ENCODE results near the gene OTULIN. TPM values are rescaled to one million over a fixed set of nuclear protein-coding genes. Genes with fewer than 3 reads are reported as not detected.

OTULIN gene
- total RNA-seq, 2 experiments from 2014 or later: 82.7 to 86.6 TPM

DNA sequence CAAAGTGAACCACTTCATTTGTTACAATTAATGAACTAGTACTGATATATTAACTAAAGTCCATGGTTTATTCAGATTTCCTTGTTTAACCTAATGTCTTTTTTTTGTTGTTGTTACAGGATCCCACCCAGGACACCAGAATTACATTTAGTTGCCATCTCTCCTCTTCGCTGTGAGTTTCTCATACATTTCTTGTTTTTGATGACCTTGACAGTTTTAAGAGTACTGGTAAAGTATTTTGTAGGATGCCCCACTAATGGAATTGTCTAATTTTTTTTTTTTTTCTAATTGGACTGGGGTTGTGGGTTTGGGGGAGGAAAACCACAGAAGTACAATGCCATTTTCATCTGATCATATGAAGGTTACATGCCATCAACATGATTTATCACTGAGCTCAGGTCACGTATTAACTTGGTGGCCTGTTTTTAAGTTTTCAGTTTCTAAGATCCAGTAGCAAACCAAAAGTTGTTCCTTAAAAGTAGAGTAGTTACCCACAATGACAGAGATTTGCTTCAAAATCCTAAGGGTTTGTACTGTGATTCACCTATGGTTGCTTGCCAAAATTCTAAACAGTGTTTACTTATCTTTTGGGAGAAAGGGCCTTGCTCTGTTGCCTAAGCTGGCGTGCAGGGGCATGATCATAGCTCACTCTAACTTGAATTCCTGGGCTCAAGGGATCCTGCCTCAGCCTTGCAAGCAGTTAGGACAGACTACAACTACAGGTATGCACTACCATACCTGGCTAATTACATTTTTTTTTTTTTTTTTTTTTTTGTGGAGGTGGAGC lies 4.5 kb upstream of the OTULIN start:
- Mint-ChIP-seq H3K27ac (peak overlapping the region; percentile 13), H3K4me1 (peaks cover 40% of the 10 kb centered on the region), H3K27me3 (no peaks in the 10 kb centered on the region), H3K9me3 (peaks cover 3% of the 10 kb centered on the region), H3K36me3 (peaks cover 20% of the 10 kb centered on the region), H3K4me3 (no peak overlapping the region)
- POLR2A ChIA-PET: interaction anchor here (0.6 kb wide), 1 partner anchor 302 kb away, joined by 3 read pairs; no protein-coding TSS in a partner anchor
- DNase-seq: no peak
- no peak for ATAC-seq (ENCODE audit: low read depth)

DNA sequence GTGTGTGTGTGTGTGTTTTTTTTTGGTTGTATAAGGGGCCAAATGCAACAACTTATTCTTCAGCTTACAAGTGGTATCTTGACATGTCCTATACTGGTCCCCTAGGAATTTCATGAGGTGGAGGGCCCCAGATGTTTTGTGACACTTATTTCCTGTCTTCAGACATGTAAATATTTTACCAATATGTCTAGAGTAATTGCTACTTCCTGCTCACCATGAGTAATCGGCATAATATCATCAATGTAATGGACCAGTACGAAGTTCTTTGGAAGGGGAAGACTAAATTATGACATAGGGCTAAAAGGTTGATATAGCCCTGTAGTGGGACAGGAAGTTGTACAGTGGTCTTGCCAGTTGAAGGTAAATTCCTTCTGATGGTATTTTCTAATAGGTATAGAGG lies 3.7 kb upstream of the OTULIN start:
- no peaks in the 10 kb centered on the region for H3K27me3 Mint-ChIP-seq
- H3K9me3 Mint-ChIP-seq: peaks cover 3% of the 10 kb centered on the region
- H3K27ac Mint-ChIP-seq: peak overlapping the region; percentile 50
- peaks cover 37% of the 10 kb centered on the region for H3K4me1 Mint-ChIP-seq
- no peak overlapping the region for H3K4me3 Mint-ChIP-seq
- peaks cover 20% of the 10 kb centered on the region for H3K36me3 Mint-ChIP-seq
- DNase-seq (no peak), ATAC-seq (ENCODE audit: low read depth) (no peak)
- POLR2A ChIA-PET: interaction anchor here (0.6 kb wide), 1 partner anchor 303 kb away, joined by 3 read pairs; no protein-coding TSS in a partner anchor

DNA sequence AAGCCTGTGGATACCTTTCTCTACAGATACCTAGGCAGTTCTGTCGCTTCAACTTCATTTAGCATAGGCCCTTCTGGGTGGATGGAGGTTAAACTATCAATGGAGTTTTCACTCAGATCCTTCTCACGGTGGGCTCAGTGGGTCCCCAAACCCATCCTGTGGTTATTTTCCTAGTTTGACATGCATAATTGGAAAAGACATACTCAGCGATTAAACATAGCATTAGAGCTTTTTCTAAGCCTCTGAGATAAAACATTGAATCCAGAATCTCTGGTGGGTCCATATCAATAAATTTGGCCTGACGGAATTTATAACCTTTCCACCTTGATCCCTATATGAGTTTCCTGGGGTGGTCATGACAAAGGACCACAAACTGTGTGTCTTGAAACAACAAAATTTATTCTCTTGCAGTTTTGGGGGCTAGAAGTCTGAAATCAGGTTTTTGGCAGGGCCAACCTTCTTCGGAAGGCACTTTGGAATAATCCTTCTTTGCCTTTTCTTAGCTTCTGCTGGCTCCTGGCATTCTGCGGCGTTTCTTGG lies 1.7 kb upstream of the OTULIN start:
- Mint-ChIP-seq H3K4me1 (peaks cover 49% of the 10 kb centered on the region), H3K4me3 (peak overlapping the region; percentile 94), H3K27me3 (no peaks in the 10 kb centered on the region), H3K9me3 (peaks cover 3% of the 10 kb centered on the region), H3K36me3 (peaks cover 25% of the 10 kb centered on the region), H3K27ac (peak overlapping the region; percentile 99)
- ATAC-seq (ENCODE audit: low read depth) (no peak), DNase-seq (no peak)
- POLR2A ChIA-PET: no interaction called here

DNA sequence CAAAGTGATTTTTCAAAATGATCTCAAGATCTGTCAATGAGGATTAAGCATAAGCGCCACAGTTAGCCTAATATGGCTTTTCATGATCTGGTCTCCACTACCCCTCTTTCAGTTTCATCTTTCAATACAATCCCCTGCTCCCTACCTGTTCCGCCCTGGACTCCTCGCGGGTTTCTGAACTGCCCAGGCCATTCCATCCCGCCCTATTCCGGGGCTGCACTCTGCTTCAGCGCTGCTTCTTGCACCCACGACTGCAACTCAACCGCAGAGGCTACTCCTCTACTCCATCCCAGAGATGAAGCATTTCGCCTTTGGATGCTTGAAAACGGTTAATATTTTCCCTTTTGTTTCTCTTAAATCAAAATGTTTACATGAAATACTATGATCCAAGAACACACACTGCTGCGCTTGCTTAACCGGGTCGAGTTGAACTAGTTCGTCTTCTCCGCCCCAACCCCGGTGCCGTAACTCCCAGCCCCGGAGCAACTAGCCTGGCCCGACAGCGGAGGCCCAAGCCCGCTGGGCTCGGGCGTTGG lies 716 bp upstream of the OTULIN start:
- DNase-seq: no peak

DNA sequence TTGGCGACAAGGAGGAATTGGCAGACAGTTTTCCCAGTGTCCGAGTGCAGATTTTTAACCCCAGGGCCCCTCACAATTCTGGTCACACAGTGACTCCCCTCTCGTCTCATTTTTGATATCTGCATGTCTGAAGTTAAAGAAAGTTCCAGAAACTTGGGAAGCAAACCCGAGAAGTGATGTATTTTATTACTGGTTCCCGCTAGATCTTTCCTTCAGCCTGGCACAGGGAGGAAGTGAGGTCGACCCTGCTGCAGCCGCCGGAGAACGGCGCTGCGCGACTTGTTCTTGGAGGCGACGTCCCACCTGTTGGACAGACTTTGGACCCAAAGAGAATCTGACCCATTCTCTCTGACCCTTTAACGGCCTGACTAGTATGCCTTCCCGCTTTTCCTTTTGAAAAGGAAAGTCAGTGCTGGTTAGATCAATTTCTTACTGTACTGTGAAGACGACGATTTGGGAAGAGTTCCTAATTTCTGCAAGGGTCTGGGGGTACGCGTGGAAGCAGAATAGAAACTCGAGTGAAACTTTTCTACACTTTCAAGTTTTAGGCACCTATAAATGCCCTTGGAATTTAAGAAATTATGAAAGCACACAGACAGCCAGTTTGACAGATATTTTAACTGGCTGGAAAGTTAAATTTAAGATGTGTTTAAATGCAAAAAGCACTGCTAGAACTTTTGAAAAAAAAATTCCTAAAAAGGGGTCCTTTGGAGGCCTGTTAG lies 744 bp downstream of the OTULIN start:
- peaks cover 23% of the 10 kb centered on the region for H3K36me3 Mint-ChIP-seq
- ATAC-seq (ENCODE audit: low read depth) (no peak), DNase-seq (no peak)
- POLR2A ChIA-PET: interaction anchor here (1.0 to 1.4 kb wide), 2 partner anchors 9 to 12 kb away, joined by 3 read pairs; no protein-coding TSS in a partner anchor
- H3K27me3 Mint-ChIP-seq: no peaks in the 10 kb centered on the region
- H3K4me1 Mint-ChIP-seq: peaks cover 57% of the 10 kb centered on the region
- H3K9me3 Mint-ChIP-seq: peaks cover 1% of the 10 kb centered on the region
- H3K4me3 Mint-ChIP-seq: peak overlapping the region; percentile 96
- peak overlapping the region; percentile 90 for H3K27ac Mint-ChIP-seq

More for the DNA sequence above, 716 bp upstream of the OTULIN start:
- Mint-ChIP-seq H3K4me3 (peak overlapping the region; percentile 94), H3K9me3 (peaks cover 3% of the 10 kb centered on the region), H3K27ac (peak overlapping the region; percentile 99), H3K36me3 (peaks cover 28% of the 10 kb centered on the region), H3K4me1 (peaks cover 58% of the 10 kb centered on the region), H3K27me3 (no peaks in the 10 kb centered on the region)
- POLR2A ChIA-PET: interaction anchor here (0.6 to 1.4 kb wide), 4 partner anchors 10 to 298 kb away, joined by 3 read pairs; no protein-coding TSS in a partner anchor
- peak; percentile 5 for ATAC-seq (ENCODE audit: low read depth)

DNA sequence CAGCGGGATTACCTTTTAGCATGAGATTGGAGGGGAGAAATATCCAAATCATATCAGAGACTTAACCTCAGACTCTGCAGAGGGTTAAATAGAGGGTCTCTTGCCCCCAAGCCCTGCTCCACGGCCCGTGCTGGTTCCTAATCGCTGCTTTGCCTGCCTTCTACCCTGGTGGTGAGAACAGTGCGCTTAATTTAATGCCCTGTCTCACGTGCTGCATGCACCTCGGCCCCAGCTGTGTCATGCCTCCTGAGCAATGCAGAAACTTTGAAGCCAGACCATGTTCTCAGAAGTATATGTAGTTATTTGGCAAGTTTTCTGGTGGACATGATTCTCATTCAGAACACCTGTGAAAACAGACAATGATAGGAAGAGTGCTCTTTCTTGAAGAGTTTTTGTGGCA lies 1.4 kb downstream of the OTULIN start:
- H3K27ac Mint-ChIP-seq: peak overlapping the region; percentile 75
- DNase-seq (peak; percentile 47), ATAC-seq (ENCODE audit: low read depth) (peak; percentile 25)
- peaks cover 20% of the 10 kb centered on the region for H3K36me3 Mint-ChIP-seq
- no peaks in the 10 kb centered on the region for H3K9me3 Mint-ChIP-seq
- peaks cover 53% of the 10 kb centered on the region for H3K4me1 Mint-ChIP-seq
- POLR2A ChIA-PET: interaction anchor here (1.0 to 1.3 kb wide), 4 partner anchors 9 to 72 kb away, joined by 3 to 4 read pairs (median 3); no protein-coding TSS in a partner anchor
- H3K4me3 Mint-ChIP-seq: peak overlapping the region; percentile 96
- no peaks in the 10 kb centered on the region for H3K27me3 Mint-ChIP-seq

DNA sequence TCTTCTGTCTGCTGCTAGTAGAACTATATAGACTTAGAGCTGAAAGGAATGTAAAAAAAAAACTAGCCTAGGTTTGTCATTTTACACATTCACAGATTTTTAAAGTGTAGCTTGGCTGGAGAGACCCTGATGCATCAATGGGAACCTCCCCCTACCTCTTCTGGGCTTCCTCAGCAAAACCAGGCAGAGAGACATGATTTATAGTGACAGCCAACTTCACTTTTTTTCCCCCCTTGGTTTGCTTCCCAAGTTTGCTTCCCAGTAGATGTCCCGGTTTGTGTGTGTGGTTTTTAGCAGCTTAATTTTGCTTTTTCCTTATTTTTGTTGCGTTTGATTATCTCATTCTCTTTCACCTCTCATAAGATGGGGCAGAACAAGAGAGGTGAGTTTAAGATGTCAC lies 1.8 kb downstream of the OTULIN start:
- ATAC-seq (ENCODE audit: low read depth) (no peak), DNase-seq (no peak)
- Mint-ChIP-seq H3K4me1 (peaks cover 53% of the 10 kb centered on the region), H3K27ac (peak overlapping the region; percentile 75), H3K9me3 (no peaks in the 10 kb centered on the region), H3K27me3 (no peaks in the 10 kb centered on the region), H3K36me3 (peaks cover 20% of the 10 kb centered on the region), H3K4me3 (peak overlapping the region; percentile 96)
- POLR2A ChIA-PET: interaction anchor here (0.7 to 1.3 kb wide), 5 partner anchors 9 to 326 kb away, joined by 3 to 4 read pairs (median 3); no protein-coding TSS in a partner anchor

DNA sequence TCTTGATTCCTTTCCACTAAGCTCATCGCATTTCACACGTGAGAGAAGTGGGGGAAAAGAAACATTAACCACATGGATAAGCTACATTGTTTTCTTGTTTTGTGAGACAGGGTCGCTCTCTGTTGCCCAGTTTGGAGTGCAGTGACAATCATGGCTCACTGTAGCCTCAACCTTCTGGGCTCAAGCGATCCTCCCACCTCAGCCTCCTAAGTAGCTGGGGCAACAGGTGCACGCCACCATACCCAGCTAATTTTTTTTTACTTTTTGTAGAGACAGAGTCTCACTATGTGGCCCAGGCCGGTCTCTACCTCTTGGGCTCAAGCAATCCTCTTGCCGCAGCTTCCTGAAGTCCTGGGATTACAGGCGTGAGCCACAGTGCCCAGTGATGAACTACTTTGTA lies 2.8 kb downstream of the OTULIN start:
- H3K4me1 Mint-ChIP-seq: peaks cover 57% of the 10 kb centered on the region
- peaks cover 23% of the 10 kb centered on the region for H3K36me3 Mint-ChIP-seq
- POLR2A ChIA-PET: interaction anchor here (0.7 to 1.6 kb wide), 5 partner anchors 13 to 325 kb away, joined by 3 to 7 read pairs (median 3); no protein-coding TSS in a partner anchor
- peak overlapping the region; percentile 96 for H3K4me3 Mint-ChIP-seq
- no peaks in the 10 kb centered on the region for H3K27me3 Mint-ChIP-seq
- ATAC-seq (ENCODE audit: low read depth) (no peak), DNase-seq (no peak)
- no peaks in the 10 kb centered on the region for H3K9me3 Mint-ChIP-seq
- peak overlapping the region; percentile 91 for H3K27ac Mint-ChIP-seq

DNA sequence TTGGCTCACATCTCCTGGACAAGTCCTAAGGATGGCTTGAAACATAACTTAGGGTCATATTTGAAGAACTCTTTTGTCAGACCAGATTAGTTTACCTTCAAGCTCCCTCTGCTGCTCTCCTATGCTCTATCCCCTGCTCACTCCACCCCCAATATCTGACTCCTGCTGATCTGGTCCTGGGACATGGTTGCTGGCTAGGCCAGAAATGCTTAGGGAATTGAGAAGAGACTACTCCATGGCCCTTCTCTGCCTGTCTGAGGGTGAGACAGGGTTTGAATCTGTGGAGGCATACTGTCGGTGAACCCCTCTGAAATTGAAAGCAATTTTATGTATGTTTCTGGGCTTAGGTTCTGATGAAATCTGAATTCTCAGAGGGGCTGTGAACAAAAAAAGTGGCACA lies 3.3 kb downstream of the OTULIN start:
- DNase-seq (no peak), ATAC-seq (ENCODE audit: low read depth) (no peak)
- POLR2A ChIA-PET: interaction anchor here (1.1 to 1.6 kb wide), 2 partner anchors 17 to 254 kb away, joined by 5 to 7 read pairs; no protein-coding TSS in a partner anchor
- peak overlapping the region; percentile 96 for H3K4me3 Mint-ChIP-seq
- H3K27me3 Mint-ChIP-seq: no peaks in the 10 kb centered on the region
- H3K9me3 Mint-ChIP-seq: no peaks in the 10 kb centered on the region
- H3K4me1 Mint-ChIP-seq: peaks cover 62% of the 10 kb centered on the region
- peaks cover 19% of the 10 kb centered on the region for H3K36me3 Mint-ChIP-seq
- peak overlapping the region; percentile 91 for H3K27ac Mint-ChIP-seq

DNA sequence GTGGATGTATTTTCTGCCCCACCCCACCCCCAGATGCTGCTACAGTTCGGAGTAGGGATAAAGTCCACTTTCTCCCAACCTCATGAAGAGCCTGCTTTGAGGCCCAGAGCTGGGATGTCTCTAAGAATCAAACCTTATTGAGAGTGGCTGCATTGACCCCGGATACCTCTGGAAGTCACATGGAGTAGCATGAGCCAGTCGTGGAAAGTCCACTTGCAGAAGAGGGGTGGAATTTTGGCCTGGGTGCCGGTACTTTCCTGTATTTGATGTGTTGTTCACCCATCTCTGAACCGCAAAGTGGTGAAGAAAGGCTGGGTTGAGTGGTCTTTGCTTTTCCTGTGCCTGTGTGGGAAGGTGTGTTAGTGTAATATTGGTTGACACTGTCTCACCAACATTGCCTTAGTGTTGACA lies 3.7 kb downstream of the OTULIN start:
- peak overlapping the region; percentile 91 for H3K27ac Mint-ChIP-seq
- DNase-seq (peak; percentile 42), ATAC-seq (ENCODE audit: low read depth) (no peak)
- H3K9me3 Mint-ChIP-seq: no peaks in the 10 kb centered on the region
- H3K27me3 Mint-ChIP-seq: no peaks in the 10 kb centered on the region
- H3K4me1 Mint-ChIP-seq: peaks cover 65% of the 10 kb centered on the region
- peak overlapping the region; percentile 96 for H3K4me3 Mint-ChIP-seq
- peaks cover 19% of the 10 kb centered on the region for H3K36me3 Mint-ChIP-seq
- POLR2A ChIA-PET: interaction anchor here (1.1 to 1.6 kb wide), 2 partner anchors 16 to 254 kb away, joined by 5 to 7 read pairs; no protein-coding TSS in a partner anchor

DNA sequence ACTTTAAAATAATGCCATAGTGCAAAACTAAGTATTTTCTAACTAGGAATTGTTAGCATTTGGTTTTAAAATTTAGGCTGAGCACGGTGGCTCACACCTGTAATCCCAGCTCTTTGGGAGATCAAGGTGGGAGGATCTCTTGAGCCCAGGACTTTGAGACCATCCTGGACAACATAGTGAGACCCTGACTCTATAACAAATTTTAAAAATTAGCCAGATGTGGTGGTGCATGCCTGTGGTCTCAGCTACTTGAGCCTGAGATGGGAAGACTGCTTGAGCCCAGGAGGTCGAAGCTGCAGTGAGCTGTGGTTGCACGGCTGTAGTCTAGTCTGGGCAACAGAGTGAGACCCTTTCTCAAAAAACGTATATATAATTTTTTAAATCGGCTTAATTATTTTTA lies 4.9 kb downstream of the OTULIN start:
- ATAC-seq (ENCODE audit: low read depth) (no peak), DNase-seq (no peak)
- H3K36me3 Mint-ChIP-seq: peaks cover 23% of the 10 kb centered on the region
- H3K27me3 Mint-ChIP-seq: no peaks in the 10 kb centered on the region
- H3K9me3 Mint-ChIP-seq: no peaks in the 10 kb centered on the region
- no peak overlapping the region for H3K27ac Mint-ChIP-seq
- H3K4me1 Mint-ChIP-seq: peaks cover 65% of the 10 kb centered on the region
- POLR2A ChIA-PET: interaction anchor here (0.9 kb wide), 1 partner anchor 14 kb away, joined by 4 read pairs; no protein-coding TSS in a partner anchor
- no peak overlapping the region for H3K4me3 Mint-ChIP-seq

DNA sequence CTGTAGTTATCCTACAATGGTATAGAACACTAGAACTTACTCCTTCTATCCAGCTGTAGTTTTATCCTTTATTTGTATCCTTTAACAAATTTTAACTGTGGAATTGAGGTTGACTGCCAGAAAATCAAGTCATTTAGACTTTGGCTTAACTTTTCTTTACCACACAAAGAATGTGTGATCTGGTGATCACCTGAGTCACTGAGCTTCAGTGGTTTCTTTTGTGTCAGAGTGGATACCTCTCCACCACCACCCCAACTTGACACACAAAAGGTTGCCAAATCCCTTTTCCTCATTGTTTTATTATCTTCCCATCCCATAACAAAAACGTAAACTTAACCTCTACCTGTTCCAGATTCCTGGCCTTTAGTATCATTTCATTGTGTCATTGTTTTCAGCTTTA lies 5.5 kb downstream of the OTULIN start:
- POLR2A ChIA-PET: interaction anchor here (0.9 kb wide), 1 partner anchor 13 kb away, joined by 4 read pairs; no protein-coding TSS in a partner anchor
- H3K36me3 Mint-ChIP-seq: peaks cover 25% of the 10 kb centered on the region
- no peaks in the 10 kb centered on the region for H3K9me3 Mint-ChIP-seq
- H3K4me1 Mint-ChIP-seq: peaks cover 68% of the 10 kb centered on the region
- no peaks in the 10 kb centered on the region for H3K27me3 Mint-ChIP-seq
- H3K27ac Mint-ChIP-seq: peak overlapping the region; percentile 39
- DNase-seq (no peak), ATAC-seq (ENCODE audit: low read depth) (no peak)
- peak overlapping the region; percentile 31 for H3K4me3 Mint-ChIP-seq
